ENCODE data around the gene FCSK. TPM values are rescaled to one million over a fixed set of nuclear protein-coding genes. Genes with fewer than 3 reads are reported as not detected.
A peak's percentile ranks its signal among the peaks of the same experiment; 100 is the strongest.

Gene FCSK
- total RNA-seq, 1 experiment from 2014 or later = 11.2 TPM

GRCh38 chr16:70453117-70453891, 1.1 kb upstream of the FCSK start:
- Histone ChIP-seq H3K36me3 (ENCODE audit: insufficient read depth, low read length, poor library complexity, severe bottlenecking) (no peaks in the 10 kb centered on the region), H3K9me3 (ENCODE audit: low read depth, low read length, poor library complexity, severe bottlenecking) (no peaks in the 10 kb centered on the region), H3K27ac (ENCODE audit: low read depth, low read length, poor library complexity, severe bottlenecking) (peak overlapping the region; percentile 100), H3K4me3 (ENCODE audit: low read depth, low read length, poor library complexity, severe bottlenecking) (peak overlapping the region; percentile 95), H3K4me1 (ENCODE audit: insufficient read depth, low read length, poor library complexity, severe bottlenecking) (peaks cover 4% of the 10 kb centered on the region), H3K27me3 (replicated peaks; ENCODE audit: insufficient read depth, low read depth, low read length, poor library complexity) (no peaks in the 10 kb centered on the region)
- BruUV-seq (replicated peaks) = no TSS peak
- no peak for TF ChIP-seq EZH2 (IDR thresholded peaks at IDR 0.05; ENCODE audit: borderline replicate concordance, low read depth, low read length, poor library complexity, severe bottlenecking)
- intact Hi-C loops (cut with micrococcal nuclease; ENCODE audit: unreplicated experiment) = no loop called here
- ChIA-PET POLR2A (ENCODE audit: low non-redundant PET) (no interaction called here), CTCF (interaction anchor here (0.6 to 0.7 kb wide), 3 partner anchors 13 to 318 kb away, joined by 3 to 17 read pairs (median 12); no protein-coding TSS in a partner anchor)
- DNase-seq (ENCODE audit: low spot score) = no peak

GRCh38 chr16:70453892-70454221, 538 bp upstream of the FCSK start:
- ChIA-PET POLR2A (ENCODE audit: low non-redundant PET) (no interaction called here), CTCF (interaction anchor here (0.6 to 0.7 kb wide), 3 partner anchors 13 to 318 kb away, joined by 3 to 17 read pairs (median 12); no protein-coding TSS in a partner anchor)
- H3K9me3 ChIP-seq (ENCODE audit: low read depth, low read length, poor library complexity, severe bottlenecking) = no peaks in the 10 kb centered on the region
- intact Hi-C loops (cut with micrococcal nuclease; ENCODE audit: unreplicated experiment) = no loop called here
- TF ChIP-seq CTCF (conservative IDR thresholded peaks at IDR 0.05; ENCODE audit: low read depth, low read length) (no peak), EZH2 (IDR thresholded peaks at IDR 0.05; ENCODE audit: borderline replicate concordance, low read depth, low read length, poor library complexity, severe bottlenecking) (no peak)
- peak overlapping the region; percentile 95 for H3K4me3 ChIP-seq (ENCODE audit: low read depth, low read length, poor library complexity, severe bottlenecking)
- no peaks in the 10 kb centered on the region for H3K36me3 ChIP-seq (ENCODE audit: insufficient read depth, low read length, poor library complexity, severe bottlenecking)
- no peak for DNase-seq (ENCODE audit: low spot score)
- H3K27me3 ChIP-seq (replicated peaks; ENCODE audit: insufficient read depth, low read depth, low read length, poor library complexity) = no peaks in the 10 kb centered on the region
- peak overlapping the region; percentile 100 for H3K27ac ChIP-seq (ENCODE audit: low read depth, low read length, poor library complexity, severe bottlenecking)
- H3K4me1 ChIP-seq (ENCODE audit: insufficient read depth, low read length, poor library complexity, severe bottlenecking) = peaks cover 4% of the 10 kb centered on the region
- BruUV-seq (replicated peaks) = no TSS peak

GRCh38 chr16:70455910-70456309, 1.5 kb downstream of the FCSK start:
- ChIA-PET CTCF (no interaction called here), POLR2A (ENCODE audit: low non-redundant PET) (no interaction called here)
- Histone ChIP-seq H3K27me3 (replicated peaks; ENCODE audit: insufficient read depth, low read depth, low read length, poor library complexity) (no peaks in the 10 kb centered on the region), H3K9me3 (ENCODE audit: low read depth, low read length, poor library complexity, severe bottlenecking) (no peaks in the 10 kb centered on the region), H3K4me3 (ENCODE audit: low read depth, low read length, poor library complexity, severe bottlenecking) (no peak overlapping the region), H3K27ac (ENCODE audit: low read depth, low read length, poor library complexity, severe bottlenecking) (no peak overlapping the region), H3K36me3 (ENCODE audit: insufficient read depth, low read length, poor library complexity, severe bottlenecking) (no peaks in the 10 kb centered on the region), H3K4me1 (ENCODE audit: insufficient read depth, low read length, poor library complexity, severe bottlenecking) (peaks cover 7% of the 10 kb centered on the region)
- TF ChIP-seq CTCF (conservative IDR thresholded peaks at IDR 0.05; ENCODE audit: low read depth, low read length) = 0 out of 2 replicates have a peak, but pooled peaks have one; percentile 13
- no peak for TF ChIP-seq EZH2 (IDR thresholded peaks at IDR 0.05; ENCODE audit: borderline replicate concordance, low read depth, low read length, poor library complexity, severe bottlenecking)
- intact Hi-C loops (cut with micrococcal nuclease; ENCODE audit: unreplicated experiment) = no loop called here
- BruUV-seq (replicated peaks) = no TSS peak
- no peak for DNase-seq (ENCODE audit: low spot score)

All from A673 (cell line).